HEK293 (cell line): ENCODE data around the gene PARD3B.

Experiments used
- FEZF1 ChIP-seq: fragments of 450-650 bp; formaldehyde crosslinking; IDR thresholded peaks from 2 replicates; pipeline ENCODE4 v1.5.1; 2016; ENCODE audit warnings: missing biosample characterization, missing genetic modification characterization
- ZFP41 ChIP-seq: fragments of 450-650 bp; formaldehyde crosslinking; IDR thresholded peaks from 2 replicates; pipeline ENCODE4 v1.5.1; 2016; ENCODE audit warnings: missing biosample characterization, missing genetic modification characterization, borderline replicate concordance
- ZNF391 ChIP-seq: fragments of 450-650 bp; formaldehyde crosslinking; IDR thresholded peaks from 2 replicates; pipeline ENCODE4 v1.5.1; 2016; ENCODE audit warnings: low read depth, missing biosample characterization, missing genetic modification characterization, borderline replicate concordance
- ZNF610 ChIP-seq: fragments of 450-650 bp; formaldehyde crosslinking; IDR thresholded peaks from 2 replicates; pipeline ENCODE4 v1.5.1; 2016; ENCODE audit warnings: missing biosample characterization, missing genetic modification characterization, borderline replicate concordance
- TF ChIP-seq, protein P1 (sequence below): fragments of 450-650 bp; formaldehyde crosslinking; IDR thresholded peaks from 2 replicates; pipeline ENCODE4 v1.5.1; 2016; ENCODE audit warnings: missing biosample characterization, missing genetic modification characterization
- TF ChIP-seq, protein P2 (sequence below): fragments of 450-650 bp; formaldehyde crosslinking; IDR thresholded peaks from 2 replicates; pipeline ENCODE4 v1.5.1; 2016; ENCODE audit warnings: missing biosample characterization, missing genetic modification characterization
- TF ChIP-seq, protein P3 (sequence below): fragments of 450-650 bp; formaldehyde crosslinking; IDR thresholded peaks from 2 replicates; pipeline ENCODE4 v1.5.1; 2016; ENCODE audit warnings: missing biosample characterization, missing genetic modification characterization
- TF ChIP-seq, protein P4 (sequence below): fragments of 450-650 bp; formaldehyde crosslinking; IDR thresholded peaks from 2 replicates; pipeline ENCODE4 v1.5.1; 2017; ENCODE audit warnings: missing biosample characterization, missing genetic modification characterization

DNA sequence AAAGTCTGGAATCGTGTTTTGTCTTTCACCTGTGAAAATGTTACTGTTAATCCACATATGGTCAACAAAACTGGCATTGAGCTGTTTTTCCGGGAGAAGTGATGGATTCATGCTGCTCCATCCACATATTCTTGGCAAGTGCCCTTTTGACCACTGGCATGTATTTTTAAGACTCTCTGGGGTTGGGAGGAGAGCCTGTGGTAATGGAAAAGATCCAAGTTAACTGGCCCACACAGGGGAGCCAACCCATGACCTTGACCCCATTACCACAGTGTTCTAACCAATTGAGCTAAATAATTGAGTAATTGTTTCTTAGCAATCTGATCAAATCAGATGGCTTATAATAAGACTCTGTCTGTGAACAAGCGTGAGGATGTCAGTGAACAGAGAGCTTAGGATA, 840.8 kb downstream of the PARD3B start:
- no peak for TF ChIP-seq ZNF610 (tag by site-specific recombination)
- TF ChIP-seq, protein P1, sequence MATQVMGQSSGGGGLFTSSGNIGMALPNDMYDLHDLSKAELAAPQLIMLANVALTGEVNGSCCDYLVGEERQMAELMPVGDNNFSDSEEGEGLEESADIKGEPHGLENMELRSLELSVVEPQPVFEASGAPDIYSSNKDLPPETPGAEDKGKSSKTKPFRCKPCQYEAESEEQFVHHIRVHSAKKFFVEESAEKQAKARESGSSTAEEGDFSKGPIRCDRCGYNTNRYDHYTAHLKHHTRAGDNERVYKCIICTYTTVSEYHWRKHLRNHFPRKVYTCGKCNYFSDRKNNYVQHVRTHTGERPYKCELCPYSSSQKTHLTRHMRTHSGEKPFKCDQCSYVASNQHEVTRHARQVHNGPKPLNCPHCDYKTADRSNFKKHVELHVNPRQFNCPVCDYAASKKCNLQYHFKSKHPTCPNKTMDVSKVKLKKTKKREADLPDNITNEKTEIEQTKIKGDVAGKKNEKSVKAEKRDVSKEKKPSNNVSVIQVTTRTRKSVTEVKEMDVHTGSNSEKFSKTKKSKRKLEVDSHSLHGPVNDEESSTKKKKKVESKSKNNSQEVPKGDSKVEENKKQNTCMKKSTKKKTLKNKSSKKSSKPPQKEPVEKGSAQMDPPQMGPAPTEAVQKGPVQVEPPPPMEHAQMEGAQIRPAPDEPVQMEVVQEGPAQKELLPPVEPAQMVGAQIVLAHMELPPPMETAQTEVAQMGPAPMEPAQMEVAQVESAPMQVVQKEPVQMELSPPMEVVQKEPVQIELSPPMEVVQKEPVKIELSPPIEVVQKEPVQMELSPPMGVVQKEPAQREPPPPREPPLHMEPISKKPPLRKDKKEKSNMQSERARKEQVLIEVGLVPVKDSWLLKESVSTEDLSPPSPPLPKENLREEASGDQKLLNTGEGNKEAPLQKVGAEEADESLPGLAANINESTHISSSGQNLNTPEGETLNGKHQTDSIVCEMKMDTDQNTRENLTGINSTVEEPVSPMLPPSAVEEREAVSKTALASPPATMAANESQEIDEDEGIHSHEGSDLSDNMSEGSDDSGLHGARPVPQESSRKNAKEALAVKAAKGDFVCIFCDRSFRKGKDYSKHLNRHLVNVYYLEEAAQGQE (tag by site-specific recombination): no peak
- TF ChIP-seq, protein P2, sequence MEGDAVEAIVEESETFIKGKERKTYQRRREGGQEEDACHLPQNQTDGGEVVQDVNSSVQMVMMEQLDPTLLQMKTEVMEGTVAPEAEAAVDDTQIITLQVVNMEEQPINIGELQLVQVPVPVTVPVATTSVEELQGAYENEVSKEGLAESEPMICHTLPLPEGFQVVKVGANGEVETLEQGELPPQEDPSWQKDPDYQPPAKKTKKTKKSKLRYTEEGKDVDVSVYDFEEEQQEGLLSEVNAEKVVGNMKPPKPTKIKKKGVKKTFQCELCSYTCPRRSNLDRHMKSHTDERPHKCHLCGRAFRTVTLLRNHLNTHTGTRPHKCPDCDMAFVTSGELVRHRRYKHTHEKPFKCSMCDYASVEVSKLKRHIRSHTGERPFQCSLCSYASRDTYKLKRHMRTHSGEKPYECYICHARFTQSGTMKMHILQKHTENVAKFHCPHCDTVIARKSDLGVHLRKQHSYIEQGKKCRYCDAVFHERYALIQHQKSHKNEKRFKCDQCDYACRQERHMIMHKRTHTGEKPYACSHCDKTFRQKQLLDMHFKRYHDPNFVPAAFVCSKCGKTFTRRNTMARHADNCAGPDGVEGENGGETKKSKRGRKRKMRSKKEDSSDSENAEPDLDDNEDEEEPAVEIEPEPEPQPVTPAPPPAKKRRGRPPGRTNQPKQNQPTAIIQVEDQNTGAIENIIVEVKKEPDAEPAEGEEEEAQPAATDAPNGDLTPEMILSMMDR (tag by site-specific recombination): no peak
- TF ChIP-seq, protein P3, sequence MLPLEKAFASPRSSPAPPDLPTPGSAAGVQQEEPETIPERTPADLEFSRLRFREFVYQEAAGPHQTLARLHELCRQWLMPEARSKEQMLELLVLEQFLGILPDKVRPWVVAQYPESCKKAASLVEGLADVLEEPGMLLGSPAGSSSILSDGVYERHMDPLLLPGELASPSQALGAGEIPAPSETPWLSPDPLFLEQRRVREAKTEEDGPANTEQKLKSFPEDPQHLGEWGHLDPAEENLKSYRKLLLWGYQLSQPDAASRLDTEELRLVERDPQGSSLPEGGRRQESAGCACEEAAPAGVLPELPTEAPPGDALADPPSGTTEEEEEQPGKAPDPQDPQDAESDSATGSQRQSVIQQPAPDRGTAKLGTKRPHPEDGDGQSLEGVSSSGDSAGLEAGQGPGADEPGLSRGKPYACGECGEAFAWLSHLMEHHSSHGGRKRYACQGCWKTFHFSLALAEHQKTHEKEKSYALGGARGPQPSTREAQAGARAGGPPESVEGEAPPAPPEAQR (tag by site-specific recombination): no peak
- TF ChIP-seq, protein P4, sequence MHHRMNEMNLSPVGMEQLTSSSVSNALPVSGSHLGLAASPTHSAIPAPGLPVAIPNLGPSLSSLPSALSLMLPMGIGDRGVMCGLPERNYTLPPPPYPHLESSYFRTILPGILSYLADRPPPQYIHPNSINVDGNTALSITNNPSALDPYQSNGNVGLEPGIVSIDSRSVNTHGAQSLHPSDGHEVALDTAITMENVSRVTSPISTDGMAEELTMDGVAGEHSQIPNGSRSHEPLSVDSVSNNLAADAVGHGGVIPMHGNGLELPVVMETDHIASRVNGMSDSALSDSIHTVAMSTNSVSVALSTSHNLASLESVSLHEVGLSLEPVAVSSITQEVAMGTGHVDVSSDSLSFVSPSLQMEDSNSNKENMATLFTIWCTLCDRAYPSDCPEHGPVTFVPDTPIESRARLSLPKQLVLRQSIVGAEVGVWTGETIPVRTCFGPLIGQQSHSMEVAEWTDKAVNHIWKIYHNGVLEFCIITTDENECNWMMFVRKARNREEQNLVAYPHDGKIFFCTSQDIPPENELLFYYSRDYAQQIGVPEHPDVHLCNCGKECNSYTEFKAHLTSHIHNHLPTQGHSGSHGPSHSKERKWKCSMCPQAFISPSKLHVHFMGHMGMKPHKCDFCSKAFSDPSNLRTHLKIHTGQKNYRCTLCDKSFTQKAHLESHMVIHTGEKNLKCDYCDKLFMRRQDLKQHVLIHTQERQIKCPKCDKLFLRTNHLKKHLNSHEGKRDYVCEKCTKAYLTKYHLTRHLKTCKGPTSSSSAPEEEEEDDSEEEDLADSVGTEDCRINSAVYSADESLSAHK: no peak
- TF ChIP-seq ZNF391: no peak
- TF ChIP-seq ZFP41: no peak
- TF ChIP-seq FEZF1: no peak
